BJ (cell line): Measurements from ENCODE around the gene ATG13. TPM values are rescaled to one million over a fixed set of nuclear protein-coding genes. Genes with fewer than 3 reads are reported as not detected.

Experiments
- CTCF ChIA-PET: fragments of 350-600 bp; formaldehyde crosslinking; extraction: SDS; loops from one replicate; lab custom pipeline; 2021; ENCODE audit warnings: antibody characterized with exemption, inconsistent platforms; lab: Yijun Ruan, JAX
- POLR2A ChIA-PET: fragments of 300-600 bp; sonication (Branson Sonifier 250); formaldehyde crosslinking; extraction: SDS; loops from one replicate; lab custom pipeline; 2021; ENCODE audit warnings: antibody characterized with exemption; lab: Charles Lee
- DNase-seq: peaks from one replicate; pipeline ENCODE4 v3.0.0-alpha.2; 2011; ENCODE audit warnings: low read depth
- H3K27me3 ChIP-seq: 2 replicates; pipeline ENCODE4 v1.6.0; 2011; ENCODE audit warnings: low read length; ENCODE audit not compliant: control insufficient read depth, insufficient read depth
- H3K36me3 ChIP-seq: 2 replicates; pipeline ENCODE4 v1.5.1; 2011; ENCODE audit warnings: low read length; ENCODE audit not compliant: control insufficient read depth, insufficient read depth
- H3K4me3 ChIP-seq: 2 replicates; pipeline ENCODE4 v1.5.1; 2011; ENCODE audit warnings: low read depth, mild to moderate bottlenecking, control low read depth, low read length
- polyA plus RNA-seq: library from polyadenylated mRNA; depleted of rRNA; stranded (reverse); fragments of >200 nt; gene quantifications from 2 replicates; pipeline ENCODE4 v1.2.3, GENCODE V29; 2011
- TF ChIP-seq, protein P1 (sequence below): IDR thresholded peaks from 2 replicates; pipeline ENCODE4 v1.5.1; 2011; ENCODE audit warnings: low read depth, mild to moderate bottlenecking, control low read depth, inconsistent platforms, low read length, moderate library complexity; ENCODE audit not compliant: insufficient read depth

The ATG13 gene
- polyA plus RNA-seq, 1 experiment: 111 TPM

GRCh38 chr11:46658259-46658658, 40.9 kb downstream of the ATG13 start:
- Histone ChIP-seq H3K27me3 (no peaks in the 10 kb centered on the region), H3K36me3 (peaks cover 2% of the 10 kb centered on the region; the same call in 1 of the 2 replicates), H3K4me3 (no peak overlapping the region)
- POLR2A ChIA-PET: no interaction called here
- TF ChIP-seq, protein P1, sequence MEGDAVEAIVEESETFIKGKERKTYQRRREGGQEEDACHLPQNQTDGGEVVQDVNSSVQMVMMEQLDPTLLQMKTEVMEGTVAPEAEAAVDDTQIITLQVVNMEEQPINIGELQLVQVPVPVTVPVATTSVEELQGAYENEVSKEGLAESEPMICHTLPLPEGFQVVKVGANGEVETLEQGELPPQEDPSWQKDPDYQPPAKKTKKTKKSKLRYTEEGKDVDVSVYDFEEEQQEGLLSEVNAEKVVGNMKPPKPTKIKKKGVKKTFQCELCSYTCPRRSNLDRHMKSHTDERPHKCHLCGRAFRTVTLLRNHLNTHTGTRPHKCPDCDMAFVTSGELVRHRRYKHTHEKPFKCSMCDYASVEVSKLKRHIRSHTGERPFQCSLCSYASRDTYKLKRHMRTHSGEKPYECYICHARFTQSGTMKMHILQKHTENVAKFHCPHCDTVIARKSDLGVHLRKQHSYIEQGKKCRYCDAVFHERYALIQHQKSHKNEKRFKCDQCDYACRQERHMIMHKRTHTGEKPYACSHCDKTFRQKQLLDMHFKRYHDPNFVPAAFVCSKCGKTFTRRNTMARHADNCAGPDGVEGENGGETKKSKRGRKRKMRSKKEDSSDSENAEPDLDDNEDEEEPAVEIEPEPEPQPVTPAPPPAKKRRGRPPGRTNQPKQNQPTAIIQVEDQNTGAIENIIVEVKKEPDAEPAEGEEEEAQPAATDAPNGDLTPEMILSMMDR: no peak
- DNase-seq: no peak
- CTCF ChIA-PET: interaction anchor here (0.6 to 1.0 kb wide), 5 partner anchors 11 to 248 kb away, joined by 3 read pairs; no protein-coding TSS in a partner anchor

- ChIA-PET CTCF (interaction anchor here (1.2 to 1.4 kb wide), 2 partner anchors 13 to 15 kb away, joined by 3 to 5 read pairs; no protein-coding TSS in a partner anchor), POLR2A (no interaction called here)
- H3K4me3 ChIP-seq: no peak overlapping the region
- DNase-seq: no peak
- TF ChIP-seq, protein P1: no peak
- no peaks in the 10 kb centered on the region for H3K27me3 ChIP-seq
- H3K36me3 ChIP-seq: peaks cover 7% of the 10 kb centered on the region
These were observed 42.6 kb downstream of the ATG13 start for GRCh38 chr11:46659908-46660307.

DNA sequence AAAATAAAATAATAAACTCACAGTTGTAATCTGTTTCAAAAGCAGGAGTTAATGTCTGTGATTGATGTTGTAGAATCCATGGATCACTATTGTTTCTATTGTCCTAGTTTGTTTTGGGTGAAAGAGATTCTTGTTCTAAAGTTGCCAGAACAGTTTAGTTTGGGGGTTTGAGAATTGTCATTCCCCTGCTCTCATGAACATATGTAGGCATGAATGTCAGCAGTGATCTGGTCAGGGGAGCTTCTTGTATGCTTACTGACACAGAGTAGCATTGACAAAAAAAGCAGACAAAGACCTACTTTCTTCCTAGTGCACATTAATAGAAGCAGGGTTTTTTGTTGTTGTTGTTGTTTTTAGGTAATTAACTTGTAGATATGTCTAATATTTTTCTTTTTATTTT, 44.5 kb downstream of the ATG13 start:
- TF ChIP-seq, protein P1: no peak
- H3K4me3 ChIP-seq: no peak overlapping the region
- ChIA-PET POLR2A (no interaction called here), CTCF (interaction anchor here (1.3 to 1.5 kb wide), 2 partner anchors 9 to 12 kb away, joined by 4 to 5 read pairs; no protein-coding TSS in a partner anchor)
- H3K36me3 ChIP-seq: peaks cover 11% of the 10 kb centered on the region
- DNase-seq: no peak
- H3K27me3 ChIP-seq: no peaks in the 10 kb centered on the region

DNA sequence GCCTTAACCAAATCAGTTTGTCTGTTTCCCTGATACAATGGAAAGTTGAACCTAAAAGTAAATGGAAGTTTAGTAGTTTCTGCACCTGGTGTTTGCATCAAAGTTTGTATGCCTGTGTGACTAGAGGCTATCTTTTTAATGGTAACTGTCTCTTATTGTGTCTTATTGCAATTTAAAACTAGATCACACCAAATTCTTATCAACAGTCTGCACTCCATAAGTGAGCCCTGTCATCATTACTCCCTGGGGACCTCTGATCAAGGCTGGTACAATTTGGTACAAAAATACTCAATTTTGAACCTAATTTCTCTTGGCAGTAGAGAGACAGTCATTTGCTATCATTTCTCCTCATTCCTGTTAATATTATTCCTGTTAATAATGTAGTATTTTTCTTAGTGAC, 45.0 kb downstream of the ATG13 start:
- H3K36me3 ChIP-seq: peaks cover 11% of the 10 kb centered on the region
- H3K27me3 ChIP-seq: no peaks in the 10 kb centered on the region
- ChIA-PET POLR2A (no interaction called here), CTCF (interaction anchor here (1.3 to 1.5 kb wide), 2 partner anchors 9 to 13 kb away, joined by 4 to 5 read pairs; no protein-coding TSS in a partner anchor)
- no peak overlapping the region for H3K4me3 ChIP-seq
- TF ChIP-seq, protein P1: no peak
- DNase-seq: no peak

DNA sequence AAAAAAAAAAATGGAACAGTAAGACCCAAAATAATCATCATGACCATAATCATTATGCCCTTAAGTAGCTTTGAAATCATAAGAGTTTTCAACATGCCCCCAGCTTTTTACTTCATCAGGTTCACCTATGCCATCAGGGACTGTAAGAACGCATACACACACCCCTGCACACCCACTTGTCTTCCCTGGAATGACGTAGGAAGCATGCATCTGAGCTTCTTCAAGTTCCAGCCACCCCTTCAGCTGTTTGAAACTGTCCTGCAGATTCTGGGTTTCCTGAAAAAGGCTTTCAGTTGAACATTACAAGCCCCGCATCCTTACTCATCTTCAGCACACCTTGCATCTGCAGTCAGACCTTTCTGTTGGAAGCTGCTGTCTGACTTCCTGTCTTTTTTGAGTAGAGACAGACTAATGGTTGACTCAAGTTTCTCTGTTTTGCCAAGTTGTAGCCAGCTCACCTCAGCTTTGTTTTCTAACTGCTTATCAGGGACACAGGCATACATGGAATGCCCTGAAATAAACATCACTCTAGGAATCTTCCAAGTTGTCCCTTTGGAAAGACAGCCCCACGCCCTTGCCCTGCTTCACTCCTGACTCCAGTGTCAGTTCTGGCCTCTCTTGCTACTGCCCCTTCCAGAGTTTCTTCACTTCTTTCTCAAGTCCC, 46.1 kb downstream of the ATG13 start:
- peaks cover 10% of the 10 kb centered on the region for H3K36me3 ChIP-seq
- DNase-seq: no peak
- CTCF ChIA-PET: no interaction called here
- H3K27me3 ChIP-seq: no peaks in the 10 kb centered on the region
- POLR2A ChIA-PET: no interaction called here
- TF ChIP-seq, protein P1: no peak
- no peak overlapping the region for H3K4me3 ChIP-seq
